Skin of body (tissue), 2 donors: ENCODE data around the gene MIB1. TPM values are rescaled to one million over a fixed set of nuclear protein-coding genes. Genes with fewer than 3 reads are reported as not detected.

Experiments used
- DNase-seq: peaks from one replicate; lab custom pipeline; 2025; lab: John Stamatoyannopoulos, UW
- total RNA-seq: library from RNA; depleted of rRNA; stranded (reverse); fragments of >200 nt; gene quantifications from one replicate; pipeline ENCODE4 v1.2.3, GENCODE V29; 2014

The MIB1 gene
- total RNA-seq, 1 donor from 2014 or later: 48.1 TPM

DNA sequence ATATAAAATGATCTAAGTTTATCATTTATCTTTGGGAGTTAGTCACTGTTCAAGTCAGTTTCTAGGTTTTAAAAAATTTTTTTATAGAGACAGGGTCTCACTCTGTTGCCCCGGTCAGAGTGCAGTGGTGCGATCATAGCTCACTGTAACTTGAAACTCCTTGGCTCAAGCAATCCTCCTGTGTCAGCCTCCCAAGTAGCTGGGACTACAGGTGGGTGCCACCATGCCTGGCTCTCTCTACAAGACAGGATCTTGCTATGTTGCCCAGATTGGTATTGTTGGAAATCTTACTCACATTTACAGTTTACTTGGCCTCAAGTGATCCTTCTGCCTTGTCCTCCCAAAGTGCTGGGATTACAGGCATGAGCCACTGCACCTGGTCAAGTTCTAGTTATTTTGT lies 74.5 kb downstream of the MIB1 start:
- DNase-seq: no peak

DNA sequence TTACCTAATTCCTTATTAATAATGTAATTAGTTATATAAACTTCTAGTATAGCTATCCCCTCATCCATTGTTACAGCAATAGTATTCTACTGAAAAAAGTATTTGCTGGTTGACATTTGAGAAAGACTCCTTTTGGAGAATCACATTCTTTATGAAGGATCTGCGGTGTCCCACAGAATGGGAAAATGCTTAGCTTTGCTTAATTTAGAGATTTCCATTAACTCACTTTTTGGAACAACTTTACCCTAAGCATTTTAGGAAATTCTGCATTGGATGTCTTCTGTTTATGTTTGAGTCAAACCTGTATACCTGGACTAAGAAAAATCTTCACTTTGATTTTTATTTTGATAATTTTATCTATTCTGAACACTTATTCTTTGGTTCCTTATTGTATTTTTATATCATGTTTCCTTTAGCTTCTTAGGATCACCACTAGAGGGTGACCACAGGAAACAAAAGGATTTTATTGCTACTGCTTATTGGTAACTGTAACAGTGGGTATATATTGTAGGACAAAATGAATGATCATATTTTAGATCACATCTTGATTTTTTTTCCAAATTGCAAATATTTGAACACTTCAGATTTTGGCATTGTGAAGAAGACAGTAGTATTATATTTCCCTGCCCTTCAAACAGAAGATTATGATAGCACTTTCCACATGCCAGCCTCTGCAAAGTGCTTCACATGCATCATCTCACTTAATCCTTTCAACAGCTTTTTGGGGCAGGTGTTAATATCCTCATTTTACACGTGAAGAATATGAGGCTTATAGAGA lies 79.6 kb downstream of the MIB1 start:
- DNase-seq: no peak

DNA sequence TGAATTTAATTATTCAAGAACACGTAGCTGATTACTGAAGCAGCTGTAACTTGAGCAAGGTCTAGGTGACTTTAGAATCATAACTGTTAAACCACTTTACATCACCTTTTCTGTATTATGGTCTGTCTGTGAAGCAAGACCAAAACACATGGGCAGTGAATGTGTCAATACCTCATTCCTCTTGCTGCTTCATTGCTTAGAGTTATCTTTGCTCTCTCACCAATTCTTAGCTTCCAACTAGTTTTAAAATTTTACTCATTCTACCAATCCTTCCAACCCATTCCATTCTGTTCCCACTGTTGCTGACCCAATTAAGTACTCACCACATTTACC lies 80.2 kb downstream of the MIB1 start:
- no peak for DNase-seq

DNA sequence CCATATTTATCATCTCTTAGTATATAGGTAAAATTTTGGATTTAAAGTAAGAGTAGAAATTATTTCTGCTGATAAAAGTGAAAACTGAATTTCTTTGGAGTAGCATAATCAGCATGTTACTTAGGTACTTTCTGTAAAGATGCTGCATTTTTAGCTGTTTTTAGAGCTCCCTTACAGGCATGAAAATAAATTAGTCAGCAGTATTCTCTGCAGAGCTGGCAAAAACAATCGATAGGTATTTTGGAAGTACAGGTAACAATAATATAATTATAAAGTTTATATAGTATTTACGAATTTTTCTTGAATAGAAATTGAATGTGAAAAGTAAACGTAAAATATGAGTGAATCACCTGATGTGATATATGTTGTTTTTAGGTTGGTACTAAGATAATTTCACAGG lies 83.3 kb downstream of the MIB1 start:
- no peak for DNase-seq

DNA sequence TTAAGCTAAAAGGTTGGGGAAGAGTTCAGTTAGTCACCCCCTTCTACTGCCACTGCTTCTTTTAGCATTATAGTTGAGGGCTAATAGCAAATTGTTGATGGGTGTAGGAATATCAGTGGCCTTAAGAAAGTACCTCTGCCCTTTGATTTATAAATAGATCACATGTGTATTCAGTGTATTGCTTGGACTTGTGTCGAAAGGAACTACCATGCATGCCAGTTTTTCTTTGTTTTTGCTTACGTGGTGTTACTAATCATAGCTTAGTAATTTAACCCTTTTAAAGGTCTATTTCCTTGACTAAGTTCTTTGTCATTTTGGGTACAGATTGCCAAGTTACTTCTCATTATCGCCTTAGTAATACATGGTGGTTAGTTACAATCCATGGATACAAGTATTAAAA lies 85.6 kb downstream of the MIB1 start:
- no peak for DNase-seq

DNA sequence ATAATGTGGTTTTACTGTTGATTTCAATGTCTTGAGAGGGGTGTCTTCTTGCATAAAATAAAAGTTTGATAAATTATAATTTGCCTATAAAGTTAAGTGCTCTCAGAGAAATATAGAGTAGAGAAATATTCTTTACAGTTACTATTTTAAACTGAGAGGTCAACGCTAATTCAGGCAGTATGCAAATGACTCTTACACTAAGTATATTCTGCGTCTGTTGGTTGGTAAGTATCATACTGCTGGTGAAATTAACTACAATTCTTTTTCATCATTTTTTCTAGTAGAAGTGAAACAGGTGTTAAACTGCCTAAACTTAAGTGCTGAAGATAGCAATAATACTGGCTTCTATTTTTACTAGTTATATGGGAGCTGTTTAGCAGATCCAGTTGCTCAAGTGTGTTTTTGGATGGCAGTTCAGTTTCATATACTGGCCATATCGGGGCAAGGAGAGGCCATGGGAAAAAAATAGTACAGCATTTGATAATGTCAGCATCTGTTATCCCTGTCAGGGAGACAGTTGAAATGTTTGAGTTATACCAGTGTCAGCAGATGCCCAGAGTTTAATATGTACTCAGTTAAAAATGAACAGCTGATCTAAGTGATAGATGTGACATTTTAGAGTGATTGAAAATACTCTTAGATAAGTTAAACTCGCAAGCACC lies 86.2 kb downstream of the MIB1 start:
- DNase-seq: no peak

DNA sequence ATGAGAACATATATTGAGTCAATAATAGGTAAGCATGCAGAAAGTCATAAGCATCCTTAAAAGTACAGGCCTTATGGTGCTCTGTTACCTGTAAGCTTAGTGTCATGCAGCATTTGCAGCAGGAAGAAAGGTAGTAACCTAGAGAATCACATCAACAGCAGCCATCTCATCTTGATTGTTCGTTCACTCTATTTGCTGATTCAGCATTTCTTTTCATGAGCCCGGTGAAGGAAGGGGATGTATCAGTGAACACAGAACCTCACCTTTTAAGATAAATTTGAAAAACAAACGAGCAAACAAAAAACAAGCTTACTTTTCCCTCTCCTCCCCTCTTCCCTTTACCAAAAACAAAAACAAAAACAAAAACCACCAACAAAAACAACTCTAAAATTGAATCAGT lies 89.9 kb downstream of the MIB1 start:
- no peak for DNase-seq

DNA sequence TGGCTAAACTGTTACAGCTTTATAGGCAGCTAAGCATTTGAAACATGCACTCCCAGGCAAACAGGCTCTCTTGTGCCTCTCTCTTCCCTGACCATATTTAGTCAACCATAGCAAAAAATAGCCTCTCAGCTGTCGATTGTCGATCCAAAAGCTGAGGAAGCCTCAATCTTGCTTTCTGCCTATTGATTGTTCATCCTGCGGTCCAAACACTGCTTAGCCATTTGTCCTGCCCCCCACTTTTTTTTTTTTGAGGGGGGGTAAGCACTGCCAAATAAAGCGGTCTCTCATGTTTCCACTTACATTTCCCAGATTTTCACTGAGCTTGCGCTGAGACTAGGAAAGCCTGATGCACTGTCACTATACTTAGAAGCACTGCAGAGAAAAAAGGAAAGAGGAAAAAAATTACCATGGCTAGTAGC lies 90.8 kb downstream of the MIB1 start:
- DNase-seq: peak; percentile 33

DNA sequence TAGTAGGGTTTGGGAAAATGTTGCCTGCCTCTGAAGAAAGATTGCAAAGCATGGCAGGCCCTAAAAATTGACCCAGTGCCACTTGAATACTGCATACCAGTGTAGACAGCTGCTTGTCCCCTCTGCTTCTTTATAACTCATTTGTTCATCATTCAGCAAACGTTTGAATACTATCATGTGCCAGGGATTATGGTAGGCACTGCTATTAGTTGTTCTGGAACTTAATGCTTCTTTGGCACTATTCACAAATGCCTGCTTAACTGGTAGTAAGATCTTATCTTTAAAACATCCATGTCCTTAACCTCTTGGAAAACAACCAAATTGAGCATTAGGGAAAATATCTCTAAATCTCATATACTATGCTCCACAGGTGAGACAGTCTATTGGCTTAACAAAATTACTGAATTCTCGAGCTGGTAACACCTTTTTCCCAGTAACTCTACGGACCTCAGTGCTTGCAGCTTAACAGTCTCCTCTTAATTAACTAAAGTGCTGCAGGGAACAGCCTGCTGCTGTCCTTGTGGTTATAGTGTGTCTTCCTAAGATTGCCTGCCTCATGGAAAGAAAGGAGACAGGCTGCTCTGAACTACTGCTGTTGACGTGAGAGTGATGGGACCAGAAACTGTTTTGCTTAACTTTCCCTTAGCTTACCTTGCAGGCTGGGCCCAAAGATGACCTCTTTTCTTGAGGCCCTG lies 93.2 kb downstream of the MIB1 start:
- DNase-seq: no peak

DNA sequence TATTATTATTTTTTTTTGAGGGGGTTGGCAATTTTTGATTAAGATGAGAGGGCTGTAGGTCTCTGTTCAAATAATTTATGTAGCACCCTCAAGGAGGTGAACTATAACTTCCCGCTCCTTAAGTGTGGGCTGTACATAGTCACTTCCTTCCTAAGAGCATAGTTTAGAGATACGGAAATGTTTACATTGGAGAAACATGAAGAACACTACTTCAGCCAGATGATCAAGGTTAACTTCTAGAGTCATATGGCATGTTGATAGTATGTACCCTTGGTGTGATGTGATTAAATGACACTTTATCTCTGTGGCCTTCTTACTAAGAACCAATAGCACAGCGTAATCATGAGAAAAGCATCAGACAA lies 93.7 kb downstream of the MIB1 start:
- DNase-seq: no peak

DNA sequence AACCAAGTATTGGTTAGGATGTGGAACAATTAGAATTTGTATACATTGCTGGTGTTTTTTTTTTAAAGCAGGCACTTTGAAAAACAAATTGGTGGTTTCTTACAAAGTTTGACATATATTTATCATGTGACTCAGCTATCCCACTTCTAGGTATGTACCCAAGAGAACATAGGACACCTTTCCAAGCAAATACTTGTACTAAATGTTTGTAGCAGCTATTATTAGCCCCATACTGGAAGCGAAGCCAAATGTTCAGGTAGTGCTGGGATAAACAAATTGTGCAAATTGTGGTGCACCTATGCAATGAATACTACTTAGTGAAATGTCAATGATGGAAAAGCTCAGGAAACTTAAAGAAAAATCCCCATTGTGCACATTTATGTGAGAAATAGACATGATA lies 101.0 kb downstream of the MIB1 start:
- no peak for DNase-seq

DNA sequence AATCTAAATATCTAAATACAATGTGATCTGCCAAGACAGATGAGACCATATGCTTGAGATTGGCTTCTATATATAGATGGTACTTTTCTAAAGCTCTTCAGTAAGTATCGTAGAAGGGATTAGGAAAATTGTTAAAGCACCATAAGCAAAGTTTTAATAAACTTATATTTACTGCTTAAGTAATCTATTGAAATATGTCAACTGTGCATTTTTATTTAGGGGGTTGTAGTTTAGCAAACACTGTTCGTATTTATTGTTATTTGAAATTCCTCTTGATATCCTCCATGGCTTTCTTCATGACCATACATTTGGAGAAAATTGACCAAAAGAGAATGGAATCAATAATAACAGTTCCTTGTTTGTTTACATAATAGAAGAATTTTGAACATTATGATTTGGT lies 102.7 kb downstream of the MIB1 start:
- DNase-seq: no peak

DNA sequence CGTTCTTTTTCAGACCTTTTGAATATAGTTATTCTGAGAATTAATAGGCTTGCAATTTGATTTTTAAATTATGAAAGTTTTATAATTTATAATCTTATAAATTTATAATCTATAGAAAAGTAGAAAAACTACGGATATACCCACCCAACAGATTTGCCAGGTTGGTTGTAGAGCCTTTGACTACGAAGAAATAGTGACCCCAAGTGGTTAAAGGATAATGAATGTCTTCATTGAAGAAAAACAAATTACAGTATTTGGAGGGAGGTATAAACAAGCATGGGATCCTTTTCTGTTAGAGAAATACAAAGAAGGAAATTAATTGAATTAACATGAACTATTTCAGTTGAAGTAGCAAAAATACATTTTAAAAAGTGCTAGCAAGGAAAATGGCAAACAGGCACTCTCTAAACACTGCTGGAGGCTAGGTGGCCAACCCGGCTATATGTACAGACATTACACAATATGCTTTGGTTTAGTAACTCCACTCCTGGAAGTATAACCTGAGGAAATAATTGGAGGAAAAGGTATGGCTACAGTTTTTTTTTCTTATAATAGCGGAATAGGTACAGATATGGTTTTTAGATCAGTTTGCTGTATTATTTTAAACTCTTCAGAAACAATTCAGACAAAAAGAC lies 110.9 kb downstream of the MIB1 start:
- DNase-seq: no peak

DNA sequence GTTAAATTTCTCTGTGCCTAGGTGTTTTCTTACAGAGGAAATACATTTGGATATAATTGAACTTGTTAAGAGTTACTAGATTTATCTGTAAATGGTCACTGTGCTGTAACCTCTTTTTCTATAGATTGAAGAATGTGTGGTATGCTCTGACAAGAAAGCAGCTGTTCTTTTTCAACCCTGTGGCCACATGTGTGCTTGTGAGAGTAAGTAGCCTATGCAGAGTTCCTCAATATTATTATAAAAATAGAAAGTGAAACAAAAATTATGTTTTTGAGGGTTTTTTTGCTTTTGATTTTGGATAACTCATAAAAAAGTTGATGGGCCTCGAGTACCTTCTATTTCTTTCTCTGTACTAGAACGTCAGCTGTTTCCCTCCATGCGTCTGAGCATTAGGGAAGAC lies 112.4 kb downstream of the MIB1 start:
- DNase-seq: no peak

DNA sequence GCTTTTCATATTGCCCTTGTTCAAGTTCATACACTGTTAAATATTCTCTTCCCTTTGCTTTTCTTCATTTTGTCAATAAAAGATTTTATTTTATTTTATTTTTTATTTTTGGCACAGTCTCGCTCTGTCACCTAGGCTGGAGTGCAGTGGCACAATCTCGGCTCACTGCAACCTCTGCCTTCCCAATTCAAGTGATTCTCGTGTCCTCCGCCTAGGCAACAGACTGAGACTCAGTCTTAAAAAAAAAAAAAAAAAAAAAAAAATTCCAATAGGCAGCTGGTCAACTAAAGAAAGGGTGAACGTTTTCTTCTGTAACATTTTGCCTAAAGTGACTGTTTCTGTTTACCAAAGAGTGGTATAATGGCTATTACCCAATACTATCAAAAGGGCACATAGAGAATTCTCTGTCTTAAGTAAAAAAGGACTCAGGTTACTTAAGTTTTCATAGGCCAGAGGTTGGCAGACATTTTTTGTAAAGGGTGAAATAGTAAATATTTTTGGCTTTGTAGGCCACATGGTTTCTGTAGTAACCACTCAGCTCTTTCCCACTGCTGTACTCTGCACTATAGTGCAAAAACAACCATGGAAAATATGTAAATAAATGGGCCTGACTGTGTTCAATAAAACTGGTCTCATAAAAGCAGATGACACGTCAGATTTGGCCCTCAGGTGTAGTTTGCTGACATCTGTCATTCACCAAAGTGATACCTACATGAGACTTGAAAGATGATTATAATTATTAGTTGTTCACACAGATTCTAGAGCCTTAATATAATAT lies 113.4 kb downstream of the MIB1 start:
- no peak for DNase-seq

DNA sequence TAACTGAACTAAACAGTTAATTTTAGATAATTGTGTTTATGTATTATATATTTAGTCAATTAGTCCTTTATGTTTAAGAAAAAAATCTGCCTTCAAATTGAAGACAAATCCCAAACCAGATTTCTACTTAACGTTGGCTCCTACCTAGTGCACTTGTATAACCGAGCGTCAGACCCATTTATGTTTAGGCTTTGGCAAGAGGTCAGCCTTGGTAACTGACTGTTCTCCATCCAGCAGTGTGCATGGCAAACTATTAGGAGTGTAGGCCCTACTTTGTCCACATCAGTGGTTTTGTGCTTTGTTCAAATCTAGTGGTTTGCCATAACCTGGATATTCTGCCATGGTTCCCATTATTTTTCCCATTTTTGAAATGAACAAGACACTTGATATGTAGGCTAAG lies 114.8 kb downstream of the MIB1 start:
- DNase-seq: no peak

DNA sequence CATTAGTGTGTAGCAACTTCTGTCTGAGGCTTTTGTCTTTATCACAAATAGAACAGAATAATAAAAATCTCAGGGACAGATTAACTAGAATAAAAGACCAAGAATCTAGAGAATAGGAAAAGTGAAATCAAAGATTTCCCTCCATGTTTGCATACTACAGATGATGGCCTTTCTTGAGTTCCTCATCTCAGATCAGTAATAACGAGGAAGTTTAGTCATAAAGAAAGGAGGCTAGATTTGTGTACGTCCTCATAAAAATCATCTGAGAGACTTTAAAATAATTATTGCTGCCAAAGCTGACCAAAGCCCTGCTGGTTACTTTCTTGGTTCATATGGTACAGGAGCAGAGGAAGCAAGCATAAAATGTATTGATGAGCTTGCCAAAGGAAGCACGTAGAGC lies 117.3 kb downstream of the MIB1 start:
- no peak for DNase-seq

DNA sequence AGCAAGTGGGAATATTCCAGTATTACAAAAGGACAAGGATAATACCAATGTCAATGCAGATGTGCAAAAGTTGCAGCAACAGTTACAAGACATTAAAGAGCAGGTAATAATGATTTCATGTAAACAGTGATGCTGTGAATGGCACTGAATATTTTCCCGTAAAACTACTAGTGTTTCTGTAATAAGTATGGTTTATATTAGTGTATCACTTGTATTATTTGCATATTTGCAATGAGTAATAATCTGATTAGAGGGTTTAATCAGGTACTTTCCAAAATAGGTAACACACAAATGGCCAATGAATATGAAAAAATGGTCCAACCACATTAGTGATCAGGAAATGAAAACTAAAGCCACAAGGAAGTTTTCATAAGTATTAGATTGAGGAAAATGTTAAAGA lies 118.0 kb downstream of the MIB1 start:
- no peak for DNase-seq

DNA sequence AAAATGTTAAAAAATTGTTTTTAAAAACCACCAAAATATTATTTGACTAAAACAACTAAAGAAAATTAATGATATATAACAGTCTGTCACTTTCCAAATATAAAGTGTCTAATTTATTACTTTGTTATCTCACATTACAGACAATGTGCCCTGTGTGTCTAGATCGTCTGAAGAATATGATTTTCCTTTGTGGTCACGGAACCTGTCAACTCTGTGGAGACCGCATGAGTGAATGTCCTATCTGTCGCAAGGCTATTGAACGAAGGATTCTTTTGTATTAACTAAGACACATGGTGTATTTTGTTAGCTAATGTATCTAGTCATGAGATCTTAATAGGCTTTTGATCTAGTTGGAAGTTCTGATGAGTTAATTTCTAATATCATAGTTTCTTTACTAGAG lies 123.8 kb downstream of the MIB1 start:
- no peak for DNase-seq

DNA sequence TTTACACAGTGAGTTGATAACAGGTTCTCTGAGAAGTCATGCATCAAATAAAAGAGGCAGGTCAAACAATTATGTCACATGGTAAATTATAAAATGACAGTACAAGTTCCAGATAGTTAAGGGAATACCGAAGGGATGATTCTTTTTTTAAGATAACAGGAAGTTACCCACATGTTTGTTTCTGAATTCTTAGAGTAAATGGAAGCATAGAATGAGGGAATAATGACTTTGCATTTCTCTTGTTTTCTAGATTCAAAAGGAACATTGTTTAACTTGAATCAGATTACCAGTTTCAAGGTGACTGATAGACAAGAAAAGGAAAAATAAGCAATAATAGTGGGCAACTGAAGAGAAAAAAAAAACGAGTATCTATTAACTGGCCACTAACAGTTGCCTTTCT lies 124.5 kb downstream of the MIB1 start:
- no peak for DNase-seq

DNA sequence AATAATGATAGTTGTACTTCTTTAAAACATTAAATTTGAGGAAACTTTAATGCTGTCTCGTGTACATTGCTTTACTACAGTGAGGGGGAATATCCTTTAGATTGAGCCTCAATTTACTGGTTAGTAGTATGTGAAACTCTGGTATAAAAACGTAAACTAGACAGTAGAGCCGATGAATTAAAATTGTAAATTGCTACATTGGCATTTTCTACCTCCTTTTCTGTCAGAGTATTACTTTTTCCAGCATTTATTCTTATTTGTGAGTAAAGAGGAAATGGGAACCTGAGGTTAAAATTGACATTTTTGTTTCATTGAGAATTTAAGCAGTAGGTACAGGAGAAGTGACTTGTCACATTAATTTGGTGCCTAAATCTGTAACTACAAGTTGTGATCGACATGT lies 128.2 kb downstream of the MIB1 start:
- DNase-seq: no peak

DNA sequence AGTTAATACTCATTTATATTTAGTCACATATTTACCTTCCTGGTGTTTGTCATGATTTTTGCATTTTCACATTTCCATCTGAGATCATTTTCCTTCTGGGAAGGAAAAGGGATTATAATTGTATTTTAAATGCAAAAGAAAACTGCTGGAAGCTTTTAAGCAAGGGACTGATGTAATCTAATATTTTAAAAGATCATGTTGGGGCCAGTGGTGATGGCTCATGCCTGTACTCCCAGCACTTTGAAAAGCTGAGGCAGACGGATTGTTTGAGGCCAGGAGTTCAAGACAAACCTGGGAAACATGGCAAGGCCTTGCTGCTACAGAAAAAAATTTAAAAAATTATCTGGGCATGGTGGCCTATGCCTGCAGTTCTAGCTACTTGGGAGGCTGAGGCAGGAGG lies 149.0 kb downstream of the MIB1 start:
- DNase-seq: no peak
